HAP-1 (cell line): ENCODE measurements around the gene NAT9.
A peak's percentile ranks its signal among the peaks of the same experiment; 100 is the strongest.

ENCODE experiments used
- DNase-seq, 2 experiments: peaks; one replicate each; pipeline ENCODE4 v3.0.0-alpha.2; 2016 to 2020; ENCODE audit warnings: low spot score in 2 of 2
- H3K27me3 ChIP-seq: fragments of 250-450 bp; sonication (Bioruptor Pico); 2 replicates; pipeline ENCODE4 v1.5.1; 2020; ENCODE audit warnings: low read depth, mild to moderate bottlenecking, moderate library complexity
- H3K36me3 ChIP-seq: fragments of 250-450 bp; sonication (Bioruptor Pico); replicated peaks from 2 replicates; pipeline ENCODE4 v1.5.1; 2020; ENCODE audit warnings: mild to moderate bottlenecking
- H3K4me1 ChIP-seq: fragments of 250-450 bp; sonication (Bioruptor Pico); 2 replicates; pipeline ENCODE4 v1.5.1; 2020; ENCODE audit warnings: mild to moderate bottlenecking
- H3K4me3 ChIP-seq: fragments of 250-450 bp; sonication (Bioruptor Pico); 2 replicates; pipeline ENCODE4 v1.5.1; 2020; ENCODE audit warnings: mild to moderate bottlenecking, moderate library complexity
- H3K9me3 ChIP-seq: fragments of 250-450 bp; sonication (Bioruptor Pico); 2 replicates; pipeline ENCODE4 v1.5.1; 2020; ENCODE audit warnings: mild to moderate bottlenecking, moderate library complexity
- in situ Hi-C: fragments of 300-500 bp; cut with MboI; formaldehyde crosslinking; loops from 3 replicates; pipeline ENCODE4 v1.14.3; 2020; ENCODE audit warnings: low sequenced_read_pairs, inconsistent platforms, mixed read lengths

The NAT9 gene

GRCh38 chr17:74776044-74776962, at the start of gene NAT9:
NAT9 (minus strand) TSS chr17:74776345; CDS start chr17:74775698, 647 bp downstream.
- Histone ChIP-seq H3K36me3 (peaks cover 34% of the 10 kb centered on the region), H3K9me3 (no peaks in the 10 kb centered on the region), H3K4me3 (peak within 1 kb of the TSS; percentile 89), H3K27me3 (no peaks in the 10 kb centered on the region), H3K4me1 (peaks cover 5% of the 10 kb centered on the region)
- in situ Hi-C loops = loop anchor here (25.0 kb wide), 1 partner anchor 636 kb away; the partner anchor contains the start of gene GRB2
- peak; percentile 87 to 99 for DNase-seq

- in situ Hi-C loops = no loop called here
- H3K9me3 ChIP-seq = no peaks in the 10 kb centered on the region
- no peak overlapping the region for H3K4me3 ChIP-seq
- no peak for DNase-seq
- H3K36me3 ChIP-seq = no peaks in the 10 kb centered on the region
- H3K27me3 ChIP-seq = no peaks in the 10 kb centered on the region
- no peaks in the 10 kb centered on the region for H3K4me1 ChIP-seq
Observed at GRCh38 chr17:74824961-74825627, 48.9 kb upstream of the NAT9 start.

- in situ Hi-C loops = no loop called here
- no peaks in the 10 kb centered on the region for H3K9me3 ChIP-seq
- H3K4me1 ChIP-seq = no peaks in the 10 kb centered on the region
- H3K4me3 ChIP-seq = no peak overlapping the region
- no peaks in the 10 kb centered on the region for H3K36me3 ChIP-seq
- DNase-seq = no peak
- no peaks in the 10 kb centered on the region for H3K27me3 ChIP-seq
Observed at GRCh38 chr17:74822939-74823367, 46.8 kb upstream of the NAT9 start.

GRCh38 chr17:74822335-74822938, 46.3 kb upstream of the NAT9 start:
- no peaks in the 10 kb centered on the region for H3K27me3 ChIP-seq
- no peaks in the 10 kb centered on the region for H3K9me3 ChIP-seq
- no peaks in the 10 kb centered on the region for H3K4me1 ChIP-seq
- DNase-seq = no peak
- H3K4me3 ChIP-seq = no peak overlapping the region
- in situ Hi-C loops = no loop called here
- H3K36me3 ChIP-seq = no peaks in the 10 kb centered on the region

- no peaks in the 10 kb centered on the region for H3K9me3 ChIP-seq
- in situ Hi-C loops = no loop called here
- H3K36me3 ChIP-seq = no peaks in the 10 kb centered on the region
- H3K27me3 ChIP-seq = no peaks in the 10 kb centered on the region
- H3K4me3 ChIP-seq = no peak overlapping the region
- no peak for DNase-seq
- H3K4me1 ChIP-seq = no peaks in the 10 kb centered on the region
Observed at GRCh38 chr17:74821655-74822334, 45.6 kb upstream of the NAT9 start.

- in situ Hi-C loops = no loop called here
- H3K9me3 ChIP-seq = no peaks in the 10 kb centered on the region
- no peaks in the 10 kb centered on the region for H3K4me1 ChIP-seq
- no peaks in the 10 kb centered on the region for H3K36me3 ChIP-seq
- DNase-seq = no peak
- H3K4me3 ChIP-seq = no peak overlapping the region
- H3K27me3 ChIP-seq = no peaks in the 10 kb centered on the region
Observed at GRCh38 chr17:74819801-74820436, 43.8 kb upstream of the NAT9 start.

- no peak for DNase-seq
- no peaks in the 10 kb centered on the region for H3K9me3 ChIP-seq
- H3K27me3 ChIP-seq = no peaks in the 10 kb centered on the region
- H3K36me3 ChIP-seq = no peaks in the 10 kb centered on the region
- no peaks in the 10 kb centered on the region for H3K4me1 ChIP-seq
- in situ Hi-C loops = no loop called here
- no peak overlapping the region for H3K4me3 ChIP-seq
Observed at GRCh38 chr17:74818291-74818938, 42.3 kb upstream of the NAT9 start.

GRCh38 chr17:74816905-74817620, 40.9 kb upstream of the NAT9 start:
- H3K36me3 ChIP-seq = no peaks in the 10 kb centered on the region
- no peaks in the 10 kb centered on the region for H3K9me3 ChIP-seq
- no peaks in the 10 kb centered on the region for H3K4me1 ChIP-seq
- in situ Hi-C loops = no loop called here
- DNase-seq = no peak
- no peaks in the 10 kb centered on the region for H3K27me3 ChIP-seq
- no peak overlapping the region for H3K4me3 ChIP-seq

GRCh38 chr17:74815550-74816370, 39.6 kb upstream of the NAT9 start:
- in situ Hi-C loops = no loop called here
- peak in 1 of 2 experiments; percentile 23 for DNase-seq
- no peaks in the 10 kb centered on the region for H3K9me3 ChIP-seq
- H3K4me1 ChIP-seq = no peaks in the 10 kb centered on the region
- H3K27me3 ChIP-seq = no peaks in the 10 kb centered on the region
- no peaks in the 10 kb centered on the region for H3K36me3 ChIP-seq
- H3K4me3 ChIP-seq = no peak overlapping the region

- no peak for DNase-seq
- no peaks in the 10 kb centered on the region for H3K36me3 ChIP-seq
- H3K9me3 ChIP-seq = no peaks in the 10 kb centered on the region
- H3K27me3 ChIP-seq = no peaks in the 10 kb centered on the region
- in situ Hi-C loops = no loop called here
- H3K4me3 ChIP-seq = no peak overlapping the region
- H3K4me1 ChIP-seq = no peaks in the 10 kb centered on the region
Observed at GRCh38 chr17:74815067-74815466, 38.9 kb upstream of the NAT9 start.

GRCh38 chr17:74814453-74814852, 38.3 kb upstream of the NAT9 start:
- Histone ChIP-seq H3K27me3 (no peaks in the 10 kb centered on the region), H3K4me3 (no peak overlapping the region), H3K36me3 (no peaks in the 10 kb centered on the region), H3K9me3 (no peaks in the 10 kb centered on the region), H3K4me1 (no peaks in the 10 kb centered on the region)
- no peak for DNase-seq
- in situ Hi-C loops = no loop called here
